GM19193 (cell line): Measurements from ENCODE around the gene CSMD2.

ENCODE experiments used
- POLR2A ChIP-seq: IDR thresholded peaks from 4 replicates; pipeline ENCODE4 v1.6.1; 2011; ENCODE audit not compliant: insufficient read depth, insufficient read length; ENCODE audit errors: extremely low read depth

The CSMD2 gene

GRCh38 chr1:34165422-34165921 lies 442 bp upstream of the CSMD2 start:
- TF ChIP-seq POLR2A, result no peak

GRCh38 chr1:34163792-34164731 lies 968 bp downstream of the CSMD2 start:
- TF ChIP-seq POLR2A, result no peak

- no peak for TF ChIP-seq POLR2A
Observed at GRCh38 chr1:34162852-34163766, 1.9 kb downstream of the CSMD2 start.

GRCh38 chr1:34156739-34157138 lies 8.3 kb downstream of the CSMD2 start:
- TF ChIP-seq POLR2A, result no peak

- no peak for TF ChIP-seq POLR2A
Observed at GRCh38 chr1:34155860-34156259, 9.2 kb downstream of the CSMD2 start.

- no peak for TF ChIP-seq POLR2A
Observed at GRCh38 chr1:34153246-34153645, 11.8 kb downstream of the CSMD2 start.

GRCh38 chr1:34149501-34149900 lies 15.5 kb downstream of the CSMD2 start:
- TF ChIP-seq POLR2A, result no peak

GRCh38 chr1:34147301-34147700 lies 17.7 kb downstream of the CSMD2 start:
- TF ChIP-seq POLR2A, result no peak

GRCh38 chr1:34144766-34145165 lies 20.3 kb downstream of the CSMD2 start:
- no peak for TF ChIP-seq POLR2A

- TF ChIP-seq POLR2A, result no peak
Observed at GRCh38 chr1:34143975-34144374, 21.1 kb downstream of the CSMD2 start.

GRCh38 chr1:34140011-34140676 lies 24.9 kb downstream of the CSMD2 start:
- no peak for TF ChIP-seq POLR2A

GRCh38 chr1:34137411-34137810 lies 27.6 kb downstream of the CSMD2 start:
- TF ChIP-seq POLR2A, result no peak

- TF ChIP-seq POLR2A, result no peak
Observed at GRCh38 chr1:34132161-34132420, 32.9 kb downstream of the CSMD2 start.

GRCh38 chr1:34131396-34132160 lies 33.5 kb downstream of the CSMD2 start:
- TF ChIP-seq POLR2A, result no peak
